ENCODE measurements around the gene SH3RF3.

The SH3RF3 gene

DNA sequence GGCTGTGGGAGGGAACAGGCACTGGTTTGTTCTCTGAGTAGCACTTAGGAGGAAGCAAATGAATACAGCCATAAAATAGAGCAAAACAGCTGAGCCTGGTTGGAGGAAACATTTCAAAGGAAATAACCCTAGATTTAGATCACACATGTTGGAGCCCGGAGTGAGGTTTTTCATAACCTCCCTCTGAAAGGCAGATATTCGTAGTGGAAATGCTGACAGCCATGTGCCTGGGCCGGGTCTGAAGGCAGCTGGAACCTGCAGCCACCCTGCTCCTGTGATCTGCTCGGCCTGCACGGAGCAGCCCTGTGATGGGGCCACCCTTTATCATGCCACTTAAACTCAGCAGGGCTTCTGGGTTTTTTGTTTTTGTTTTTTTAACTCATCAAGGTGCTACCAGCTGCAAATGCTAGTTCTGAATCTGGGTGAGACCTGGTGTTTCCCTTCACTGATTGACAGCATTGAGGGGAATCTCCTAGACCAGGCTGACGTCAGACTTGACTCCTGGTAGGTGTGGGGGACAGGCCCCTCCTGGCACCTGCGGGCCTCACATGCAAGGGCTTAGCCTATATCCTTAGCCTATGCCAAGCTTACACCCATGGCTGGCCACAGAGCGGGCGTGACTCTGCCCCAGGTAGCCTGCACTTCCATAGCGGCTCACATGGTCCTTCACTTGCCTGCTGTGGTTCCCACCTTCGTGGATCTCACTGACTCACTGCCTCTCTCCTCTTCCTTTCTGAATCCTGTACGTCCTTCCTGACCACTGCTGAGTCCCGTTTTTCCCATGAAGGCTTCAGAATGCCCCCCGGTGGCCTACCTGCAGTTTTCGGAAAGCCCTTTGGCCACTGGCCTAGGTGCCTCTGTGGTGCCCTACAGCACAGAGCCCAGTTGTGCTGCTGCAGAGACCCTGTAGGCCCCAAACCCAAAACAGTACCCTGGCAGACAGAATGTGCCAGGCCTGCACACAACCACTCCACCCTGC, 267.5 kb downstream of the SH3RF3 start:
- TF ChIP-seq FOXP2 (optimal IDR thresholded peaks at IDR 0.05; ENCODE audit: borderline replicate concordance, extremely low read depth, extremely low read length, insufficient read depth): no peak
- no peak for TF ChIP-seq SIN3A (IDR thresholded peaks at IDR 0.05; ENCODE audit: borderline replicate concordance, insufficient read depth, low read length)
- TF ChIP-seq POLR2AphosphoS5 (IDR thresholded peaks at IDR 0.05; ENCODE audit: low read depth, low read length): no peak
- TF ChIP-seq, protein P1, sequence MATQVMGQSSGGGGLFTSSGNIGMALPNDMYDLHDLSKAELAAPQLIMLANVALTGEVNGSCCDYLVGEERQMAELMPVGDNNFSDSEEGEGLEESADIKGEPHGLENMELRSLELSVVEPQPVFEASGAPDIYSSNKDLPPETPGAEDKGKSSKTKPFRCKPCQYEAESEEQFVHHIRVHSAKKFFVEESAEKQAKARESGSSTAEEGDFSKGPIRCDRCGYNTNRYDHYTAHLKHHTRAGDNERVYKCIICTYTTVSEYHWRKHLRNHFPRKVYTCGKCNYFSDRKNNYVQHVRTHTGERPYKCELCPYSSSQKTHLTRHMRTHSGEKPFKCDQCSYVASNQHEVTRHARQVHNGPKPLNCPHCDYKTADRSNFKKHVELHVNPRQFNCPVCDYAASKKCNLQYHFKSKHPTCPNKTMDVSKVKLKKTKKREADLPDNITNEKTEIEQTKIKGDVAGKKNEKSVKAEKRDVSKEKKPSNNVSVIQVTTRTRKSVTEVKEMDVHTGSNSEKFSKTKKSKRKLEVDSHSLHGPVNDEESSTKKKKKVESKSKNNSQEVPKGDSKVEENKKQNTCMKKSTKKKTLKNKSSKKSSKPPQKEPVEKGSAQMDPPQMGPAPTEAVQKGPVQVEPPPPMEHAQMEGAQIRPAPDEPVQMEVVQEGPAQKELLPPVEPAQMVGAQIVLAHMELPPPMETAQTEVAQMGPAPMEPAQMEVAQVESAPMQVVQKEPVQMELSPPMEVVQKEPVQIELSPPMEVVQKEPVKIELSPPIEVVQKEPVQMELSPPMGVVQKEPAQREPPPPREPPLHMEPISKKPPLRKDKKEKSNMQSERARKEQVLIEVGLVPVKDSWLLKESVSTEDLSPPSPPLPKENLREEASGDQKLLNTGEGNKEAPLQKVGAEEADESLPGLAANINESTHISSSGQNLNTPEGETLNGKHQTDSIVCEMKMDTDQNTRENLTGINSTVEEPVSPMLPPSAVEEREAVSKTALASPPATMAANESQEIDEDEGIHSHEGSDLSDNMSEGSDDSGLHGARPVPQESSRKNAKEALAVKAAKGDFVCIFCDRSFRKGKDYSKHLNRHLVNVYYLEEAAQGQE (IDR thresholded peaks at IDR 0.05; ENCODE audit: insufficient read depth in 1 of 2, low read depth in 2 of 2, low read length in 2 of 2): no peak
- TF ChIP-seq TAF1 (IDR thresholded peaks at IDR 0.05; ENCODE audit: borderline replicate concordance, insufficient read depth, low read length): no peak

DNA sequence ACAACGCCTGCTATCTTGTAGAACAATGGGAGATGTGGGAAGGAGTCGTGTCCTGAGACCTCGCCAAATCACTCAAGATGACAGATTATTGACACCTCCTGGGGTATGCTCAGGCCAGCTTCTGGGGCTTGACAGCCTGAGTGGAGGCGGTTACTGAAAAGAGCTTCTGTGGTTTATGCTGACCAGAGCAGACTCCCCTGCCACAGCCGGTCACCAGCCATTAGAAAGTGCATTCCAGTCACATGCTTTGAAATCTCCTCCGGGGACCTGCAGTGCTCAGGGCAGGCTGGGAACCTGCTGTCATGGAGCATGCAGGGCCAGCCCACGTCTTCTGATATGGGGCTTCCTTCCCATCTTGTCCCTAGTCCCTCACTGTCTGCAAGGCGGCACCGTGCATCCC, 268.9 kb downstream of the SH3RF3 start:
- TF ChIP-seq SIN3A (IDR thresholded peaks at IDR 0.05; ENCODE audit: borderline replicate concordance, insufficient read depth, low read length) (no peak), TAF1 (IDR thresholded peaks at IDR 0.05; ENCODE audit: borderline replicate concordance, insufficient read depth, low read length) (no peak), FOXP2 (optimal IDR thresholded peaks at IDR 0.05; ENCODE audit: borderline replicate concordance, extremely low read depth, extremely low read length, insufficient read depth) (no peak), POLR2AphosphoS5 (IDR thresholded peaks at IDR 0.05; ENCODE audit: low read depth, low read length) (no peak)
- TF ChIP-seq, protein P1 (IDR thresholded peaks at IDR 0.05; ENCODE audit: insufficient read depth in 1 of 2, low read depth in 2 of 2, low read length in 2 of 2): no peak

DNA sequence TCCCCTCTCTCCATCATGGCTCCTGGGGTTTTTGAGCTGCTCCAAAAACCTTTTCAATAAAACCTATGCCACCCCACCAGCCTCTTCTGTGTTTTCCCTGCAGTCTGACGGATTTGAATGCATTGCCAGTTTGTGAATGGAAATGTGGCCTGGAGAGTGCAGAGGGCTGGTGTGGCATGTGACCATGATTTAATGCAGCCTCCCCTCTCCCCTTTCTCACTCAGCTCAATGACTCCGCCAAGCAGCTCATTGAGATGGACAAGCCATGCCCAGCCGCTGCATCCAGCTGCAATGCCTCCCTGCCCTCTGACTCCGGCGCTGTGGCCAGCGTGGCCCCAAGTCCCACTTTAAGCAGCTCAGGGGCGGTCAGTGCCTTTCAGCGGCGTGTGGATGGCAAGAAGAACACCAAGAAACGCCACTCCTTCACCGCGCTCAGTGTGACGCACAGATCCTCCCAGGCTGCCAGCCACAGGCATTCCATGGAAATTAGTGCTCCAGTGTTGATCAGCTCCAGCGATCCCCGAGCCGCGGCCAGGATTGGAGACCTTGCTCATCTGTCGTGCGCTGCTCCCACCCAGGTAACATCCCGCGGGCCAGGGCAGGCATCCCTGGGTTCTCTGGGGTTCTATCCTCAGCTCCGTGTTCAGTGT, 269.5 kb downstream of the SH3RF3 start:
- TF ChIP-seq POLR2AphosphoS5 (IDR thresholded peaks at IDR 0.05; ENCODE audit: low read depth, low read length) (no peak), FOXP2 (optimal IDR thresholded peaks at IDR 0.05; ENCODE audit: borderline replicate concordance, extremely low read depth, extremely low read length, insufficient read depth) (no peak), SIN3A (IDR thresholded peaks at IDR 0.05; ENCODE audit: borderline replicate concordance, insufficient read depth, low read length) (no peak), TAF1 (IDR thresholded peaks at IDR 0.05; ENCODE audit: borderline replicate concordance, insufficient read depth, low read length) (no peak)
- TF ChIP-seq, protein P1 (IDR thresholded peaks at IDR 0.05; ENCODE audit: insufficient read depth in 1 of 2, low read depth in 2 of 2, low read length in 2 of 2): no peak

DNA sequence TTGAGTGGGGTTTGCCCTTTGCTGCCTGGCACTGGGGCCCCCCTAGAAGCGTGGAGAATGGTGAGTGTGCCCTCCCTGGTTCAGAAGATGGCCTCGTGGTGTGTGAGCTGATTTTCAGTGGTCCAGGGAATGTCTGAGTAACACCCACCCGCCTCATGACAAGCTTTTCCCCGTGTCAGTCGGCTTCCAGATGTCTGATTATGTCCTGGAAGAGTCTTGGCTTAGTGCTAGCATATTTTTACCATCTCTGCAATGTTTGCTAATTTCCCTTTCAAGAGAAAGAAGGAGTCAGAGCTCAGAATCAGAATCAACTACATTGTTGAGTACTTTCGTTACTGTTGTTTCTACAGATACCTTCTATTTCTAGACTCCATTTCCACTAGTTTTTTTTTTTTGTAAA, 270.1 kb downstream of the SH3RF3 start:
- TF ChIP-seq POLR2AphosphoS5 (IDR thresholded peaks at IDR 0.05; ENCODE audit: low read depth, low read length): no peak
- TF ChIP-seq SIN3A (IDR thresholded peaks at IDR 0.05; ENCODE audit: borderline replicate concordance, insufficient read depth, low read length): no peak
- TF ChIP-seq TAF1 (IDR thresholded peaks at IDR 0.05; ENCODE audit: borderline replicate concordance, insufficient read depth, low read length): no peak

DNA sequence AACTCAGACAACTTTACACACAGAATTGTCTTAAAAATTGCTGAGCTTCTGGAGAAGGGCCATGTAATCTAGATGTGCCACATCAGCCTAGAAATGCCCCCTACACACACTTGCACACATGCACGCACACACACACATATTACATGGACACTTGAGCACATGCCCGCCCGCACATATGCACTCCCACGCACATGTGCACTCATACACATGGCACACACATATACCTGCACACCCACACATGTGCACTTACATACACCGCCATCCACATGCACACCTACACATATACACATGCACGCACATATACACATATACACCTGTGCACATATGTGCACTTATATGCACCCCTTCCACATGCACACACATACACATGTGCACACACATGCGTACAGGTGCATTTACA, 271.1 kb downstream of the SH3RF3 start:
- TF ChIP-seq SIN3A (IDR thresholded peaks at IDR 0.05; ENCODE audit: borderline replicate concordance, insufficient read depth, low read length) (no peak), POLR2AphosphoS5 (IDR thresholded peaks at IDR 0.05; ENCODE audit: low read depth, low read length) (no peak), FOXP2 (optimal IDR thresholded peaks at IDR 0.05; ENCODE audit: borderline replicate concordance, extremely low read depth, extremely low read length, insufficient read depth) (no peak), TAF1 (IDR thresholded peaks at IDR 0.05; ENCODE audit: borderline replicate concordance, insufficient read depth, low read length) (no peak)
- TF ChIP-seq, protein P1 (IDR thresholded peaks at IDR 0.05; ENCODE audit: insufficient read depth in 1 of 2, low read depth in 2 of 2, low read length in 2 of 2): no peak
